ENCODE data around the gene FSD2. TPM values are rescaled to one million over a fixed set of nuclear protein-coding genes. Genes with fewer than 3 reads are reported as not detected.
"Not testable (repeated sequence)": the region's sequence is repeated elsewhere in the genome, so short reads cannot be mapped to it uniquely, and the experiment has no call there.

The FSD2 gene
- total RNA-seq, 1 donor from 2014 or later: not detected

DNA sequence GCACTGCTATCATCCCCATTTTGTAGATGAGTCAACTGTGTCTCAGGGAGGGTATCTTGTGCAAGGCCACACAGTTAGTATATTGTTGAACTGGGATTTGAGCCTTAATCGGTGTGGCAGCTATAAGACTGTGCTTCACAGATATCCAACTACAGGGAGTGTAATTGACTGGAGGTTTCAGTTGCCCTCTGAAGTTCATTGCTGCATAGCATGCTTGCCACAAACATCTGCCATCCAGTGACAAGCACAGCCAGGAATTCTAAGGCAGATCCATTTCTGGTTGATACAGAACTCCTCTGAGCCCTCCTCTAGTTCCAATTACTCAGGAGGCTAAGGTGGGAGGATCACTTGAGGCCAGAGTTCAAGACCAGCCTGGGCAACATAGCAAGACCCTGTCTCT lies 16.4 kb downstream of the FSD2 start:
- ATAC-seq: no peak

GRCh38 chr15:82788496-82788895 lies 17.4 kb downstream of the FSD2 start:
- no peak for ATAC-seq

GRCh38 chr15:82781349-82781748 lies 24.5 kb downstream of the FSD2 start:
- no peak for ATAC-seq

DNA sequence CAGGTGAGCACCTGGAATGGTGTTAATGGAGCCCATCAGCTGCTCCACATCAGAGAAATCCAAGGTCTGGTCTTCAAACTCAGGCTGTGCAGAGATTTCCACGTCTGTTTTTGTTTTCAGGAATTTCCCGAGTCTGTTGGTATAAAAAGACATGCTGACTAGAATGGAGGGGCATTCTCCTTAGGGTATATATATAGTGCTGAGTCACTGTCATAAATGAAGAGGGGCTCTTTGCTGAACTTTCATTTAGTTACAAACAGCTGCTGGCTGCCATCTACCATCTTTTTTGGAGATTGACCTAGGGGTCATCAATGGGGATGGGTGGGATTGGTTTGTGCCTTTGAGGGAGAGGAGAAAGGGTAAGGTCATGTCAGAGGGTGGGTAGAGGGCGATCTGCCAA lies 27.1 kb downstream of the FSD2 start:
- ATAC-seq: no peak

GRCh38 chr15:82774496-82774895 lies 31.4 kb downstream of the FSD2 start:
- ATAC-seq: no peak

DNA sequence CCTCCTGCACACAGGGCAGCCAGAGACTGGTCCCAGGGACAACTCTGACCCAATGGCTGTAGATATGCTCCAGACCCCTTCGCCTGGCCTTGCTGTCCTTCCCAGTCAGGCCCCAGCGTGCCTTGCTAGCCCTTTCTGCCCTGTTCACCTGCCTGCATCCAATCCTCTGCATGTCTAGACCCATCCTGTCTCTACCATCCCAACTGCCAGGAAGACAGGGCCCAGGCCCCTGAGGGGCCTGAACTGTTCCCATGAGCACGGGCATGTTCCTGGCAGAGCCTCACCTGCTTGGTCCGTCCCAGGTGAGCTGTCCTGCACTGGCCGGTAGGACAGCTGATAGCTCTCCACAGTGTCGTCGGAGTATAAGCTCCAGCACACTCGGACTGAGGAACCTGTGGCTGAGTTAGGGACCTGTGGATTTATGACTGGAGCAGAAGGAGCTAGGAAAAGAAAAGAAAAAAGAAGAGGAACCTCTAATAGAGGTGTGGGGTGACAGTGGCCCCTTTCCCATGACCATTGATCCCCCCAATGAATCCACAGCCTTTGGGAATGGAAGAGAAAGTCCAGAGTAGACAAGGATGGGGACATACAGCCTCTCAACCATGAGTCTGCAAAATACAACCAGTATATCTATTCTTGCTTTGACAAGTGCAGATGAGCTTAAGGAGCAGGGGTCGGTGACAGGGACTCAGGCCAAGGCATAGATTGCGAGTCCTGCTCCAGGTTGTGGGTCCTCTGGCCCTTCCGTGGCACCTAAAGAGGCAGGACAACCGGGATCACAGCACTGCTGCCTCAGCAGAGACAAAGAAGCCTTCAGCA lies 33.9 kb downstream of the FSD2 start:
- ATAC-seq: peak; percentile 67

DNA sequence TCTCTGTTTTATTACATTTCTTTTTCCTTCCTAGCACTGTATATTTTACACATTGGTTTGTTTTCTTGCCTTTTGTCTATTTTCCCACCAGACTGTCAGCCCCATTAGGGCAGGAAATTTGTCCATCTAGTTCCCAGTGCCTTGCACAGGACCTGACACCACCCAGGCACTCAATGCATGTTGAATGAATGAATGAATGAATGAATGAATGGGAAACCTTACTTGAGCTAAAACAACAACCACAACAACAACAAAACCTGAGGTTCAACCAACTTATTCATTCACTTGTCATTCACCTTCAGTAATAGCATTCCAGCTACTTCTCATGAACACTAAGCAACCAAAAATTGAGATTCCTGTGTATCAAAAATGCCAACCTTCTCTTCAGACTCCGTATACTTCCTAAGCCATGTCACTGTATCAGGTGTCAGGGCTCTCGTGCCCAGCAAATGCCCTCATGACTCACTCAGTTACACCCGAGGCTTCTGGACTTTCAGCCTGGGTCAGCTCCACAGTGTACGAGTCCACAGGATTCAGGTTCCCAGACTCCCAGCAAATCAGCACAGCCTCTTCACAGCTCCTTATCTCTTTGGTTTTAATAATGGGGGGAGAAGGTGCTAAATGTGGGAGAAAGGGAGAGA lies 37.3 kb downstream of the FSD2 start:
- peak; percentile 58 for ATAC-seq

DNA sequence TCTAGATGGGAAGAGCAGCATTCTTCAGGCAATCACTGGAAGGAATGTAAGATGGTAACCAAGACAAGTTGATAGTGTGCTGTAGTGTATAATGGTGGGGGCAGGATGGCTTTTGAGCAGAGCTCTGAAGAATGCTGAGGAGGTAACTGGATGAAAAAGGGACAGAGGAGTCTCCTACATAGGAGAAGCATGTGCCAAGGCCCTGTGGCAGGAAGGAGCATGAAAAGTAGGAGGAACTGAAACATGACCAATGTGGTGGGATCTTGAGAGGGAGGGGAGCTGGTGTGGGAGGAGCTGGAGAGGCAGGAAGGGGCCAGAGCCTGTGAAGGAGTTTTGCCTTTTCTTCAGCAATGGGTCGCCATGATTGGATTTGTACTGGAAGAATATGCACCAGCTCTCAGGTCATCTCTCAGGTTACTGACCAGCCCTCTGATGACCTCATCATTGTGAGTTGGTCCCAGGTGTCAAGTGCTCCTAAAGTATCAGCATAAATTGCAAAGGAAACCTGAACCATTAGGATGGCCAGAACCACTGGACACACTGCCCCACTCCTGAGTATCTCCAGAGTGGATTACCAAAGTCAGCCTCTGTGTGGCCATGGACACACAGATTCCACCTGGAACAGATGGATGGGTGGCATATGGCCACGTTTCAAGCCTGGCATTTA lies 38.6 kb downstream of the FSD2 start:
- ATAC-seq: no peak

- not testable (repeated sequence) for ATAC-seq
These were observed 39.7 kb downstream of the FSD2 start for GRCh38 chr15:82766201-82766600.

GRCh38 chr15:82764740-82765139 lies 41.1 kb downstream of the FSD2 start:
- ATAC-seq: no peak

- ATAC-seq: no peak
These were observed 41.8 kb downstream of the FSD2 start for GRCh38 chr15:82764117-82764490.

- no peak for ATAC-seq
These were observed 42.3 kb downstream of the FSD2 start for GRCh38 chr15:82763361-82764116.

- no peak for ATAC-seq
These were observed 54.6 kb downstream of the FSD2 start for GRCh38 chr15:82751308-82751707.

DNA sequence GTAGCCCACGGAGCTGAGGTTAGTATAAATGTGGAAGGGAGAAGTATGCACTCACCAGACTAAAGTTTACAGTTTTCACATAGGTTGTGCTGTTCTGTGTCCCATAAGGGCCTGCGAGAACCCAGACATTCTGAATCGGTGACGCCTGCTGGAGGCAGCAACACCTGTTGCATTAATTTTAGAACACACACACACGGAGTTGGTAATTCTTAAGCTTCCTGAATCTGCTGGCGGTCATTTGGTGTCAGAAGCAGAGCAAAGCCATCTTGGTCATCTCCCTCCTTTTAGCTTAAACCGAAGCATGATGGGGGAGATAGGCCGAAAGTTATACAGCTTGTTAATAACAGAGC lies 55.1 kb downstream of the FSD2 start:
- ATAC-seq: peak; percentile 49

GRCh38 chr15:82749951-82750830 lies 55.7 kb downstream of the FSD2 start:
- peak; percentile 93 for ATAC-seq

DNA sequence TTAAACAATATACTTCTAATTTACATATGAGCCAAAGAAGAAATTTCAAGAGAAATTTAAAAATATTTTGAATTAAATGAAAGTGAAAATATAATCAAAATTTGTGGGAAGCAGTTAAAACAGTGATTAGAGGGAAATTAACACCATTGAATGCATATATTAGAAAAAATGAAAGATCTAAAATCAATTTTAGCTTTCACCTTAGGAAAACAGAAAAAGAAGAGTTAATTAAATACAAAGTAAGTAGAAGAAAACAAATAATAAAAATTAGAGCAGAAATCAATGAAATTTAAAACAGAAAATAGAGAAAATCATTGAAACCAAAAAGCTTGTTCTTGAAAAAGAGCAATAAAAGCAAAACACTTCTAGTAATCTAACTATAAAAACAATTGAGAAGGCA lies 57.6 kb downstream of the FSD2 start:
- no peak for ATAC-seq

- ATAC-seq: no peak
These were observed 62.1 kb downstream of the FSD2 start for GRCh38 chr15:82743810-82744209.

DNA sequence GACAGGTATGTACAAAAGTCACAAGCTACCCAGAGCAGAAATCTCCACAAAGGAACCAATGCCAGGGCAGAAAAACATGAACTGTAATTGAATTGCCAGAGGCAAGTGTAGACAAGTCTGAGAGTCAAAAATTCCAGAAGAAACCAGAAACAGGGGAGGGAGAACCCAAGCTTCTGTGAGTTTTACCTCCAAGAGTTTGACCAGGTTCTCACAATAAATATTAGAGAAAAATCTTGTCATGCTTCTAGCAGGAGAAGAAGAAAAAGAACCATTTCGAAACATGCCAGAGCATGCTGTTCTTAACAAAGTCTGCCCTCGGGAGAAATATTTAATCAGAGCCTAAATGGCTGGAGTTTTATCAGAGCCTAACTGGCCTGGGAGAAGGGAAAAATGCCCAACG lies 63.7 kb downstream of the FSD2 start:
- ATAC-seq: peak; percentile 49

- ATAC-seq: no peak
These were observed 66.8 kb downstream of the FSD2 start for GRCh38 chr15:82739086-82739485.

DNA sequence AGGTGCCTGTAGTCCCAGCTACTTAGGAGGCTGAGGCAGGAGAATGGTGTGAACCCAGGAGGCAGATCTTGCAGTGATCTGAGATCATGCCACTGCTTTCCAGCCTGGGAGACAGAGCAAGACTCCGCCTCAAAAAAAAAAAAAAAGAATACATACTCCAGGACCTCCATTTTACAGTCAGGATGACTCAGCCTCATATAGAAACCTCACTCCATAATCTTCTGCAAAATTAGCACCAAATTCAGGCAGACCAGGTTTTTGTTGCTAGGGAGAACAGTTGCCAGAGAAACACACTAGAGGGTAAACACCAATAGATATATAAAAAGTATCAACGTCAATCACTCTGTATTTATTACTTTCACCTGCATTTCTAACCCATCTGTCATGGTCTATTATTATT lies 67.9 kb downstream of the FSD2 start:
- no peak for ATAC-seq

GRCh38 chr15:82731527-82731926 lies 74.3 kb downstream of the FSD2 start:
- ATAC-seq: no peak

DNA sequence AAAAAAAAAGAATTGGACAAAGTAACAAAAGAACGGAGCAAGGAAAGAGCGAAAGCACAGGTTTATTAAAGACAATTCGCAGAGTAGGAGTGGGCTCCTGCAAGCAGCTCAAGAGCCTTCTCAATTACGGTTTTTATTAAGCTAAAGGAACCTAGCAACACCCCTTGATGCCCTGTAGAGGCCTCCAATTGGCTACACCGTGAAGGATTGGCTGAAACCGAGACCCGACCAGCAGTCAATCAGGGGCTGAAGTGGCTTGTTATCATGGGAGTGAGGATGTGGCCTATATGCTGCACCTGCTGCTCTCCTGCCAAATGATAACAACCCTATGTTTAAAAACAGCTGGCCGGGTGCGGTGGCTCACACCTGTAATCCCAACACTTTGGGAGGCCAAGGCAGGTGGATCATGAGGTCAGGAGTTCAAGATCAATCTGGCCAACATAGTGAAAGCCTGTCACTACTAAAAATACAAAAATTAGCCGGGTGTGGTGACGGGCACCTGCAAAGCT lies 75.8 kb downstream of the FSD2 start:
- ATAC-seq: no peak

Data from esophagus mucosa (tissue), 1 donor.